ENCODE data around the gene KRTAP4-9. TPM values are rescaled to one million over a fixed set of nuclear protein-coding genes. Genes with fewer than 3 reads are reported as not detected.
"Not testable (repeated sequence)": the region's sequence is repeated elsewhere in the genome, so short reads cannot be mapped to it uniquely, and the experiment has no call there.

KRTAP4-9 gene
- total and polyA plus RNA-seq, 2 donors = not detected

DNA sequence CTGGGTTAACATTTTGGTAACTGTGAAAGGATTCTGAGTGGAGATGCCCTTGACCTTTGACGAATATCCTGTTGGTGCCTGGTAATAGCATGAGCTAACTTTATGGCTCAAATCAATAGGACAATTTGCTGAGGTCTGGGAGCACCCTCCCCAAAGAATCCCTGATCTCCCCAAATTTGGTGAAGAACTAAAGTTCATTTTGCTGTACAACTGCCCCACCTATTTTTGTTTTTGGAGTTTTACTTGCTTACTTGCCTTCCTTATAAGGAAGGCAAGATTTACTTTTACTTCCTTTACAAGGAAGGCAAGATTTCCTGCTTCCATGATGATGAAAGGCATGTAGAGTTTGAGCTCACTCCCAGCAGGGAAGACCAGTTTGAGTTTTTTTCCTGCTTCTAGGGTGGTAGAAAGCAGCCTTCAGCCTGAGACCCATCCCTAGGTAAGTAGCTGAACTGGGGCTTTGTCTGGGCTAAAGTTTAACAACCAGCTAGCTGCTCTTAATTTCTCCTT is 2.8 kb downstream of the KRTAP4-9 start:
- Histone ChIP-seq H3K36me3 (ENCODE audit: control insufficient read depth in 2 of 2, insufficient read depth in 2 of 2, low read length in 1 of 2) (no peaks in the 10 kb centered on the region), H3K27me3 (ENCODE audit: control insufficient read depth in 2 of 2, insufficient read depth in 1 of 2, low read length in 1 of 2) (no peaks in the 10 kb centered on the region), H3K4me1 (ENCODE audit: control insufficient read depth in 2 of 2, insufficient read depth in 2 of 2, low read length in 2 of 2) (no peaks in the 10 kb centered on the region), H3K9me3 (ENCODE audit: control insufficient read depth in 2 of 2, insufficient read depth in 1 of 2, low read length in 1 of 2) (no peaks in the 10 kb centered on the region), H3K4me3 (ENCODE audit: low read length in 2 of 2) (no peak overlapping the region), H3K27ac (ENCODE audit: low read depth in 1 of 2, low read length in 1 of 2) (no peak overlapping the region)
- WGBS = 96% methylated on average over 1 of the region's 1 CpG
- DNase-seq (ENCODE audit: low read depth in 6 of 9, low spot score in 9 of 9) = no peak

DNA sequence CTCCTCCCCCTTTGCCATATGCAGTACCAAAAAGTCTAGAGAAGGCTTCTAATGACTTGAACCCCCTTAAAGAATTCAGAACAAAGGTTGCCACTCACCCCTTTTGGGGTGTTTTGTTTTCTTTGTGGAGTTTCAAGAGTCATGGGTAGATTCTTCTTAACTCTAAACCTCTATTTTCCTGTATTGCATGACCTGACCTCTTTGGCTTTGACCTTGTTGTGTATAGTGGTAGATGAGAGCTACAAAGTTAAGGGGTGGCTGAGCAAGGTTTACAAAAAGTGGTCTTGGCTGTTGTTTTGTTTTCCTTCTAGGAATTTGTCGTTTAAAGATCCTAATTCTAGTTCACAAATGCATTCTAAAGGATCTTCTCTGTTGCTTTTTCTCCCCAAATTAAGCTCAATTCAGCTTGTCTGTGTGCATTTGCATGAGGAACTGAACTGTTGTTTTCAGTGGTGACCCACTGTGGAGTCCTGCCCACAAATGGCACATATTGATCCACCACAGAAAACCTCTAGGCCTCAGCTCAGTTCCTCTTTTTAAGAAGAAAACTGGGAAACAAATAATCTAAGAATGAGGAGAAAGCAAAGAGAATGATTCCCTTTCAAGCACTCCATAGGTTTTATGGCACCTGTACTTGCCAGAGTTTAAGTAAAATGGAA is 3.7 kb downstream of the KRTAP4-9 start:
- H3K4me1 ChIP-seq (ENCODE audit: control insufficient read depth in 2 of 2, insufficient read depth in 2 of 2, low read length in 2 of 2); H3K36me3 ChIP-seq (ENCODE audit: control insufficient read depth in 2 of 2, insufficient read depth in 2 of 2, low read length in 1 of 2); H3K9me3 ChIP-seq (ENCODE audit: control insufficient read depth in 2 of 2, insufficient read depth in 1 of 2, low read length in 1 of 2); H3K4me3 ChIP-seq (ENCODE audit: low read length in 2 of 2); H3K27ac ChIP-seq (ENCODE audit: low read depth in 1 of 2, low read length in 1 of 2); DNase-seq (ENCODE audit: low read depth in 6 of 9, low spot score in 9 of 9); H3K27me3 ChIP-seq (ENCODE audit: control insufficient read depth in 2 of 2, insufficient read depth in 1 of 2, low read length in 1 of 2): not testable (repeated sequence)
- WGBS = 47% methylated on average over 1 of the region's 1 CpG

GRCh38 chr17:41111151-41111885 is 6.1 kb downstream of the KRTAP4-9 start:
- H3K27ac ChIP-seq (ENCODE audit: low read depth in 1 of 2, low read length in 1 of 2) = no peak overlapping the region
- no peaks in the 10 kb centered on the region for H3K36me3 ChIP-seq (ENCODE audit: control insufficient read depth in 2 of 2, insufficient read depth in 2 of 2, low read length in 1 of 2)
- H3K4me3 ChIP-seq (ENCODE audit: low read length in 2 of 2) = no peak overlapping the region
- no peaks in the 10 kb centered on the region for H3K27me3 ChIP-seq (ENCODE audit: control insufficient read depth in 2 of 2, insufficient read depth in 1 of 2, low read length in 1 of 2)
- 60% methylated on average over 2 of the region's 2 CpGs for WGBS
- H3K9me3 ChIP-seq (ENCODE audit: control insufficient read depth in 2 of 2, insufficient read depth in 1 of 2, low read length in 1 of 2) = no peaks in the 10 kb centered on the region
- H3K4me1 ChIP-seq (ENCODE audit: control insufficient read depth in 2 of 2, insufficient read depth in 2 of 2, low read length in 2 of 2) = no peaks in the 10 kb centered on the region
- no peak for DNase-seq (ENCODE audit: low read depth in 6 of 9, low spot score in 9 of 9)

DNA sequence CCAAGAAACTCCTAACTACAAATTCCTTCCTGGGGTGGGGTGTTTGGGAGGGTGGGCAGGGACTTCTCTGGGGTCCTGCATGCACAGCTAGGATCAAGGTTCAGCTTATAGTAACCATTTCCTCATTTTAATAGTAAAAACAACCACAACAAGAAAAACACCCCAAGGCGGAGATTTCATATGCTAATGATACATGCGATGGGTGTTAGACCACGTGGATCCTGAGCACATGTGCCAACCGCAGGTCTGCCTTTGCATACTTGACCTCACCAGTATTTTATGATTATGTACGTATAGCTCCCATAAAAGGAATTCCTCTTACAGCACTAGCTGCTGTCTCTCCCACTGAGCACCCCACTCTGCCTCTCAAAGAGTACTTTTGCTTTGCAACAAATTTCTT is 11.1 kb downstream of the KRTAP4-9 start:
- Histone ChIP-seq H3K36me3 (ENCODE audit: control insufficient read depth in 2 of 2, insufficient read depth in 2 of 2, low read length in 1 of 2) (no peaks in the 10 kb centered on the region), H3K9me3 (ENCODE audit: control insufficient read depth in 2 of 2, insufficient read depth in 1 of 2, low read length in 1 of 2) (no peaks in the 10 kb centered on the region), H3K27ac (ENCODE audit: low read depth in 1 of 2, low read length in 1 of 2) (no peak overlapping the region), H3K4me1 (ENCODE audit: control insufficient read depth in 2 of 2, insufficient read depth in 2 of 2, low read length in 2 of 2) (no peaks in the 10 kb centered on the region), H3K27me3 (ENCODE audit: control insufficient read depth in 2 of 2, insufficient read depth in 1 of 2, low read length in 1 of 2) (no peaks in the 10 kb centered on the region), H3K4me3 (ENCODE audit: low read length in 2 of 2) (no peak overlapping the region)
- WGBS = 70% methylated on average over 5 of the region's 5 CpGs
- no peak for DNase-seq (ENCODE audit: low read depth in 6 of 9, low spot score in 9 of 9)

DNA sequence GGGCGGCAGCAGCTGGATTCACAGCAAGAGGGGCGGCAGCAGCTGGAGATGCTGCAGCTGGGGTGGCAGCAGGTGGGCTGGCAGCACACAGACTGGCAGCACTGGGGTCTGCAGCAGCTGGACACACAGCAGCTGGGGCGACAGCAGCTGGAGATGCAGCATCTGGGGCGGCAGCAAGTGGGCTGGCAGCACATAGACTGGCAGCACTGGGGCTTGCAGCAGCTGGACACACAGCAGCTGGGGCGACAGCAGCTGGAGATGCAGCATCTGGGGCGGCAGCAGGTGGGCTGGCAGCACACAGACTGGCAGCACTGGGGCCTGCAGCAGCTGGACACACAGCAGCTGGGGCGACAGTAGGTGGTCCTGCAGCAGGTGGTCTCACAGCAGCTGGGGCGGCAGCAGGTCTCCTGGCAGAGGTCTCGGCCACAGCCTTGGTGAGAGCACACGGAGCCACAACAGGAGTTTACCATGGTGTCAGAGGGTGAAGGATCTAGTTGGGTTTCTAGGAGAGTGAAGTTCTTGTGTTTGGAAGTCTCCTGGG is 12.7 kb downstream of the KRTAP4-9 start, which contains the start of gene KRTAP4-11:
KRTAP4-11 (minus strand) TSS at position 528 of the 541 bp plus-strand sequence; CDS start at position 470, 58 bp downstream.
- not testable (repeated sequence) for H3K4me3 ChIP-seq (ENCODE audit: low read length in 2 of 2); H3K27me3 ChIP-seq (ENCODE audit: control insufficient read depth in 2 of 2, insufficient read depth in 1 of 2, low read length in 1 of 2); DNase-seq (ENCODE audit: low read depth in 6 of 9, low spot score in 9 of 9); H3K36me3 ChIP-seq (ENCODE audit: control insufficient read depth in 2 of 2, insufficient read depth in 2 of 2, low read length in 1 of 2); H3K4me1 ChIP-seq (ENCODE audit: control insufficient read depth in 2 of 2, insufficient read depth in 2 of 2, low read length in 2 of 2); H3K9me3 ChIP-seq (ENCODE audit: control insufficient read depth in 2 of 2, insufficient read depth in 1 of 2, low read length in 1 of 2); H3K27ac ChIP-seq (ENCODE audit: low read depth in 1 of 2, low read length in 1 of 2)
- 91% methylated on average over 10 of the region's 10 CpGs for WGBS

- no peaks in the 10 kb centered on the region for H3K4me1 ChIP-seq (ENCODE audit: control insufficient read depth in 2 of 2, insufficient read depth in 2 of 2, low read length in 2 of 2)
- DNase-seq (ENCODE audit: low read depth in 6 of 9, low spot score in 9 of 9) = no peak
- H3K27ac ChIP-seq (ENCODE audit: low read depth in 1 of 2, low read length in 1 of 2) = no peak overlapping the region
- no peaks in the 10 kb centered on the region for H3K9me3 ChIP-seq (ENCODE audit: control insufficient read depth in 2 of 2, insufficient read depth in 1 of 2, low read length in 1 of 2)
- H3K36me3 ChIP-seq (ENCODE audit: control insufficient read depth in 2 of 2, insufficient read depth in 2 of 2, low read length in 1 of 2) = no peaks in the 10 kb centered on the region
- no peaks in the 10 kb centered on the region for H3K27me3 ChIP-seq (ENCODE audit: control insufficient read depth in 2 of 2, insufficient read depth in 1 of 2, low read length in 1 of 2)
- 99% methylated on average over 4 of the region's 4 CpGs for WGBS
- H3K4me3 ChIP-seq (ENCODE audit: low read length in 2 of 2) = no peak overlapping the region
Observed at GRCh38 chr17:41118721-41119120, 13.5 kb downstream of the KRTAP4-9 start.

GRCh38 chr17:41119696-41120690 is 14.8 kb downstream of the KRTAP4-9 start:
- H3K4me1 ChIP-seq (ENCODE audit: control insufficient read depth in 2 of 2, insufficient read depth in 2 of 2, low read length in 2 of 2); H3K4me3 ChIP-seq (ENCODE audit: low read length in 2 of 2); H3K36me3 ChIP-seq (ENCODE audit: control insufficient read depth in 2 of 2, insufficient read depth in 2 of 2, low read length in 1 of 2); H3K9me3 ChIP-seq (ENCODE audit: control insufficient read depth in 2 of 2, insufficient read depth in 1 of 2, low read length in 1 of 2); H3K27ac ChIP-seq (ENCODE audit: low read depth in 1 of 2, low read length in 1 of 2); H3K27me3 ChIP-seq (ENCODE audit: control insufficient read depth in 2 of 2, insufficient read depth in 1 of 2, low read length in 1 of 2); DNase-seq (ENCODE audit: low read depth in 6 of 9, low spot score in 9 of 9): not testable (repeated sequence)
- WGBS = 28% methylated on average over 11 of the region's 11 CpGs

DNA sequence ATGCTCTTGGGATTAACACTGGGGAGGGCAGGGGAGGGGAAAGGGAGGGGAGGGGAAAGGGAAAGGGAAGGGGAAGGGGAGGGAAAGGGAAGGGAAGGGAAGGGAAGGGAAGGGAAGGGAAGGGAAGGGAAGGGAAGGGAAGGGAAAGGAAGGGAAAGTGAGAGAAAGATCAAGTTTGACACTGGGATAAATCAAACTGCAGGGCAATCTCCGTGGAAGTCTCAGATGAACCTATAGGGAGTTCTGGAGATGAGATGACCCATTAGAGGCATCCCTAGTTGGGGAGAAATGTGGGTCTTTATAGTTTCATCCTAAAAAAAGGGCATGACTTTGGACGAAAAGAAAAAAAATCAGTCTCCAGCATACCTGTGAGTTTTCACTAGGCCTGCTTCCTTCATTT is 16.6 kb downstream of the KRTAP4-9 start:
- H3K36me3 ChIP-seq (ENCODE audit: control insufficient read depth in 2 of 2, insufficient read depth in 2 of 2, low read length in 1 of 2) = no peaks in the 10 kb centered on the region
- WGBS = 95% methylated on average over 2 of the region's 2 CpGs
- H3K27me3 ChIP-seq (ENCODE audit: control insufficient read depth in 2 of 2, insufficient read depth in 1 of 2, low read length in 1 of 2) = no peaks in the 10 kb centered on the region
- DNase-seq (ENCODE audit: low read depth in 6 of 9, low spot score in 9 of 9) = no peak
- no peak overlapping the region for H3K27ac ChIP-seq (ENCODE audit: low read depth in 1 of 2, low read length in 1 of 2)
- H3K9me3 ChIP-seq (ENCODE audit: control insufficient read depth in 2 of 2, insufficient read depth in 1 of 2, low read length in 1 of 2) = no peaks in the 10 kb centered on the region
- no peak overlapping the region for H3K4me3 ChIP-seq (ENCODE audit: low read length in 2 of 2)
- no peaks in the 10 kb centered on the region for H3K4me1 ChIP-seq (ENCODE audit: control insufficient read depth in 2 of 2, insufficient read depth in 2 of 2, low read length in 2 of 2)
